Glomerular visceral epithelial cell (primary cell): Measurements from ENCODE around the gene ALKBH7.

Source experiments
- DNase-seq: peaks from one replicate; pipeline ENCODE4 v3.0.0-alpha.2; 2016; ENCODE audit errors: extremely low spot score

The ALKBH7 gene

DNA sequence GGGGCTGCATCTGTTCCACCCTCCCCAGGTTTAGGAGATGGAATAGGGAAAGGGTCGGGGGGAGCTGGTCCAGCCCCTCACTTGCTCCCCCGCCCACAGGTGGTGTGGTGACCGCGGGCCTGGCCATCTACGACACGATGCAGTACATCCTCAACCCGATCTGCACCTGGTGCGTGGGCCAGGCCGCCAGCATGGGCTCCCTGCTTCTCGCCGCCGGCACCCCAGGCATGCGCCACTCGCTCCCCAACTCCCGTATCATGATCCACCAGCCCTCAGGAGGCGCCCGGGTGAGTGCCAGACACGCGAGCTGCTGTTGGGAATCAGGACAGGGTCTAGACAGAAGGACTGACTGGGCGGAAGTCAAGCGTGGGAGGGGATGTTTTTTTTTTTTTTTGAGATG is 8.2 kb upstream of the ALKBH7 start:
- DNase-seq = no peak

DNA sequence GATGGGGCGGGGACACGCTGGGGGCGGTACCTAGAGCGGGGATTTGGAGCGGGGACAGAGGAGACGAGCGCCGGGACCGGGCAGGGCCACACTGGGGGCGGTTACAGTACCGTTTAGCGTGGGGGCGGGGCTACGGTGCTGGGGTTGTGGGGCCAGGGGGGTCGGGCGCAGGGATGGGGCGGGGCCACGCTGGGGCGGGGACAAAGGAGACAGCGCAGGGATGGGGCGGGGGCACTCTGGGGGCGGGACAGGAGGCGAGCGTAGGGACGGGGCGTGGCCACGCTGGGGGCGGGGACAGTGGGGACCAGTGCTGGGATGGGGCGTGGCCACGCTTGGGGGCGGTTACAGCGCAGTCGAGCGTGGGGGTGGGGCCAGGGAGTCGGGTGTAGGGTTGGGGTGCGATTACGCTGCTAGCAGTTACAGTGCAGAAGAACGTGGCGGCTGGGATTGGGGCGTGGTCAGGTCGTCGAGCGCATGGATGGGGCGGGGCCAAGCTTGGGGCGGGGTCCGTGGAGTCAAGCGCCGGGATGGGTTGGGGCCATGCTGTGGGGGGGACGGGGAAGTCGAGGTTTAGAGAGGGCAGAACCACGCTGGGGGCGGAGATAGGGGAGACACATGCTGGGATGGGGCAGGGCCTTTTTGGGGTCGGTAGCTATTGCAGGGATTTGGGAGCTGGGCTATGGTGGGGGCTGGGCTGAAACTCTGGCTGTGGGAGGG is 660 bp downstream of the ALKBH7 start:
- peak; percentile 98 for DNase-seq

GRCh38 chr19:6373813-6374108 is 1.2 kb downstream of the ALKBH7 start:
- DNase-seq = no peak

GRCh38 chr19:6374161-6374709 is 1.6 kb downstream of the ALKBH7 start:
- no peak for DNase-seq

DNA sequence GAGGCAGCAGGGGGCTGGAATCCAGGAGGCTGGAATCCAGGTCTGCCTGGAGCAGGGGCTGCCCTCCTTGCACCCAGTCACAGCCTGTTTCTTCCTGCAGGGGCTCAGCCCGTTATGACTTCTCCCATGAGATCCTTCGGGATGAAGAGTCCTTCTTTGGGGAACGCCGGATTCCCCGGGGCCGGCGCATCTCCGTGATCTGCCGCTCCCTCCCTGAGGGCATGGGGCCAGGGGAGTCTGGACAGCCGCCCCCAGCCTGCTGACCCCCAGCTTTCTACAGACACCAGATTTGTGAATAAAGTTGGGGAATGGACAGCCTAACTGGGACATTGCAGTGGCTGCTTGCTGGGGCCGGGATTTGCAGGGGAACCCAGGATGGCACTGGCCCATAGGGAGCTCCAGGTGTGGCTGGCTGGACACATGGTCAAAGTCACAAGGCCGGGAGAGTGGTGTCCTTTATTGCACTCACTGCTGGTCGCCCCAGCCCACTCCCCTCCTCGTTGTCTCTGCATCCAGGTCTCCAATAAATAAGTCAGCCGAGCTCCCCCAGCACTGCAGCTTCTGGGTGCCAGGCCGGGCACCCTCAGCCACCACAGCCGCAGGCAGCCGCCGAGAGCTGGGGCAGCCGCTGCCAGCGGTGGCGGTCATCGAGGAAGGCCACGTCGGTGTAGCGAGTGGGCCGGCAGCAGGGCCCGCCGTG is 2.3 kb downstream of the ALKBH7 start:
- DNase-seq = no peak

DNA sequence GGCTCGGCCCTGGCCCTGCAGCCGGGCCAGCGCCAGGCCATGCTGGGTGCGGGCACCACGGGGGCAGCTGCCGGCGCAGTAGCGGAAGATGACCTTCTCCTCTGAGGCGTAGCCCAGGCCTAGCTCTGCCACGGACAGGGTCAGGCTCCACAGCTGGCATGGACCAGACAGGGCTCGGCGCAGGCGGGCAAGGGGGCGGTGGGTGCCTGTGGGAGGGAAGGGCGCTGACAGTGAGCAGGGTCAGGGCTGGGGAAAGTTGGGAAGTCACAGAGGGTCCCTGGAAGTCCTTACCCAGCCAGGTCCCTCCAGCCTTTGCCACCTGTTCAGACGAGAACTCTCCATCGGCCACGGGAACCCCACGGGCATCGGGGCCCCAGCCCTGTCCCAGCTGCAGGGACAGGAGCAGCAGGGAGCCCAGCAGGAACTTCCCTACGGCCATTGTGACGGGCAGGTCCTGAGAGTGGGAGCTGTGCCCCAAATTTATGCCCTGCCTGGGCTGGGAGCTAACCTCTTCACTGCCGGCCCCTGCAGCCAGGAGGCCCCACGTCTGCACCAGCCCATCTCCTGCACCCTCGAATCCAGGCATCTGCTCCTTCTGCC is 2.9 kb downstream of the ALKBH7 start, which contains the start of gene PSPN:
Gene PSPN, minus strand, starts transcription at position 523 of the 600 bp plus-strand sequence. Its CDS starts 84 bp downstream, at position 439.
- no peak for DNase-seq

DNA sequence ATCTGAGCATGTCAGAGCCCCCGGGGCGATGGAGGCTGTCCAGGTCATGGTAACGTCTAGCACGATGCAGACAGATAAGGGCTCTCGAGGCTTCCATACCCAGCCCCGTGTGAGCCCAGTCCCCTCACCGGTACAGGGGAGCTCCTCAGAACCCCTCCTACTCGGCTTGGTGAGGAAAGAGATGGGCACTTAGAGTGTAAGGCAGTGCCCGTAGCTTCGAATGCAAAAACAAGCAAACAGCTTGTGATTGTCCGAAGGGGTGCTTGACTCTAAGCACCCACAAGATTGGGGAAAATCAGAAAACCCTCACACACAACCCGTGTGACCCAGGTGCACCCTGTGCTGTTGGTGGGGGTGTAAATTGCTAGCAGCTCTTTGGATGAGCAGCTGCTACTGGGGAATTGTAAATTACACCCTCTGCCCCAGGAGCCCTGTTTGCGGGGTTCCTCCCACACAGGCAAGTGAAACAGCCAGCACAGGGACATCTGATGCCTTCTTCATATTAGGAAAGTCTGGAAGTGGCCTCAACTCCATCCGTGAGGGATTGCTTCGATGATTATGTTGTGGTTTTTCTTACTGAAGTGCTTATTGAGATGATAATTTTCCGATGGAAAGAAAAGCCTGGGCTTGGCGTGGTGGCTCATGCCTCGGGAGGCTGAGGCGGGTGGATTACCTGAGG is 4.1 kb downstream of the ALKBH7 start:
- no peak for DNase-seq

DNA sequence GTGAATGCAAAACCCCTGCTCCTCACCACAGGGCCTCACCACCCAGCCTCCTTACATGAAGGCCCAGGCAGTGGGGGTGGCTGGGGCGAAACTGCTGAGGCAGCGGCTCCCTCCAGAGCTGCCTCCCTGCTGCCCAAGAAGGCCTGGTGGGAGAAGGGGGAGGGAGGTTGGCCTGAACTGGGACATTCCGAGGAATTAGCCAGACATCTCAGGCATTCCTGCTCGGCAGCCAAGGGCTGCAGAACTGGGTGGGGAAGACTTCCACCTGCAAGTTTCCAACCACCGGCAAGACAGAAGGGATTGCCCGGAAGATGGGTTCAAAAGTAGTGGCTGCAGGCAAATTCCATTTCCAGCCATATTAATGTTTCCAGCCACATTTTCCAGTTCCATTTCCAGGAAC is 5.4 kb downstream of the ALKBH7 start:
- peak; percentile 78 for DNase-seq

GRCh38 chr19:6378486-6378885 is 5.9 kb downstream of the ALKBH7 start:
- no peak for DNase-seq

DNA sequence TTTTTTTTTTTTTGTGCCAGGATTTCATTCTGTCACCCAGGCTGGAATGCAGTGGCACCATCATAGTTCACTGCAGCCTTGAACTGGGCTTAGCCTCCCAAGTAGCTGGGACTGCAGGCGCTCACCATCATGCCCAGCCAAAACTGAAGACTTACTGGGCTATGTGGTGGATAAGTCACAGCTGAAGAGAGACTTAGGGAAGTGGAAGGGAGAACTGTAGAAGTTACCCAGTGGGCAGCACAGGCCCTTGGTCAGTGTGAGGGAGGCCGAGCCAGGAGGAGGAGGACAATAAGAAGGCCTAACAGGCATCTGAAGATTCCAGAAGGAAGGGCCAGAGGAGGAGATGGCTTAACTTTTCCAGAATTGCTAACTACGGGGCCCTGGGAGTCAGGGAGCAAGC is 7.2 kb downstream of the ALKBH7 start:
- no peak for DNase-seq

DNA sequence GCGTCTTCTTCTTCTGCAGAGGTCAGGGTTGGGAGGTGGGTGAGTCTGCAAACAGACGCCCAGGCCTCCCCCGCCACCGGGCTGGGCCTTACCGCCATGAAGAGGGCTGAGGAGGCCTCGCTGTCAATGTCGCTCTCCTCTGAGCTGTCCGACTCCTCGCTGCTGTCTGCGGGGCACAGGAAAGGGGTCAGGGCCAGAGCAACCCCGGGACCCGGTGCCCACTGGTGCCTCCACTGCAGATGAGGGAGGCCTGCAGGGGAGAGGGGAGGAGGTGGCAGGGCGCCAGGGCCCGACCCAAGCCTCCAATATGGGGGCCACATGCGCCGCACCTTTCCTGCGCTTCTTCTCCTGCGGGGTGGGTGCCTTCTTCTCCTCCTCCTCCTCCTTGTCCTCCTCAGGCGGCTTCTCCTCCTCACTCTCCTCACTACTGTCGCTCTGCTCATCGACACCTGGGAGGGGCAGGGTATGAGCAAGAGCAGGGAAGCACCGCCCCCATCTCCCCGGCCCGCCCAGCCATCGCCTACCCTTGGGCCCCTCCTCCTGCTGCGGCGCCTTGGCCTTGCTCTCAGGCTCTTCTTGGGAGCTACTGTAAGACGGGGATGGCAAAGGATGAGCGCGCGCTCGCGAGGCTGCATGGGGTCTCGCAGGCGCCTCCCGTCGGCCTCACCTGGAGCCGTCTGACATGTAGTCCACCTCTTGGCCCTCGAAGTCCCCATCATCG is 8.6 kb downstream of the ALKBH7 start:
- no peak for DNase-seq

DNA sequence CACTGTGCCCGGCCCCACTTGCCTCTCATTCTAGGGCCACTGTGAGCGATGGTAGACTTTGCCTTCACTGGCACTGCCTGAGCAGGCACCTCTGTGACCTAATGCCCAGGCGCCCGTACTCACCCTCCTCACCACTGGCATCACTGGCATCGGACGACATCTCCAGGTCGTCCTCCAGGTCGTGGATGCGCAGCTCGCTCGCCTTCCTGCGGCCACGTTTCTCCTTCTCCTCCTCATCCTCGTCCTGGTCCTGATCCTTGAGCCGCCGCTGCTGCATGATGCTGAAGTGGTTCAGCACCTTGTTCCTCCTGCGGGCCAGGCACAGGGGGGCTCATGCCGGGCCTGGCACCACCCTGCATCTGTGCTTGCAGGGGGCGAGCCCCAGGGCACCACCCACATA is 10.6 kb downstream of the ALKBH7 start:
- DNase-seq = no peak

DNA sequence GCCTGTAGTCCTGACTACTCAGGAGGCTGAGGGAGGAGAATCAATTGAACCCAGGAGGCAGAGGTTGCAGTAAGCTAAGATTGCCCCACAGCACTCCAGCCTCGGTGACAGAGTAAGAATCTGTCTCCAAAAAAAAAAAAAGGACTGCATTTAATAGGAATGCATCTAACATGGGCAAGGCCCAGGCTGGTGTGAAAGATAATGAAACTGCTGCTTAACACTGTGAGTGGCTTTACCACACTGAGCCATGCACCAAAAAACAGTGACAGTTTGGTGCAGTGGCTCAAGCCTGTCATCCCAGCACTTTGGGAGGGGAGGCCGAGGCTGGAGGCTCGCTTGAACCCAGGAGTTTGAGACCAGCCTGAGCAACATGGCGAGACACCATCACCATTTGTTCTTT is 11.8 kb downstream of the ALKBH7 start:
- DNase-seq = no peak

- no peak for DNase-seq
These were observed 14.8 kb downstream of the ALKBH7 start for GRCh38 chr19:6387372-6387771.

- DNase-seq = no peak
These were observed 19.9 kb downstream of the ALKBH7 start for GRCh38 chr19:6392221-6393073.

GRCh38 chr19:6393074-6393982 is 20.7 kb downstream of the ALKBH7 start, which contains the start of gene GTF2F1:
TSS of gene GTF2F1 (minus strand) at chr19:6393164. CDS start at chr19:6392995, 169 bp downstream.
- peak; percentile 95 for DNase-seq

- DNase-seq = no peak
These were observed 21.4 kb downstream of the ALKBH7 start for GRCh38 chr19:6393983-6394412.

- no peak for DNase-seq
These were observed 22.2 kb downstream of the ALKBH7 start for GRCh38 chr19:6394831-6395230.

DNA sequence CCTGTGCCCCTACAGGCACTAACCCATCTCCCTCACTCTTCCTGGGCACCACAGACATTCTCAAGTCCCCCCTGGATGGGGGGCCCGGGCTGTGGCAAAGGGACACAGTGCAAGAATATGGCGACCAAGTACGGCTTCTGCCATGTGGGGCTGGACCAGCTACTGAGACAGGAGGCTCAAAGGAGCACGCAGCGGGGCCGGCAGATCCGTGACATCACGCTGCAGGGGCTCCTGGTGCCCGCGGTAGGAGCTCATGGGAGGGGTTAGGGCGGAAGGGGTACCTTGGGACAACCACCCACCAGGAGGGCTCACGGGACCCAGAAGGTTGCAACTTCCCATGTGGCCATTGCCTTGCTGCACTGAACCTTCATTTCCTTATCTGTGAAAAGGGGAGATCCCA is 23.7 kb downstream of the ALKBH7 start:
- no peak for DNase-seq
